Measurements from ENCODE around the gene PMS1.
"Not testable (repeated sequence)": the region's sequence is repeated elsewhere in the genome, so short reads cannot be mapped to it uniquely, and the experiment has no call there.

The PMS1 gene

GRCh38 chr2:189783927-189784867, at the start of gene PMS1, which contains the start of gene ORMDL1:
Gene PMS1 (plus strand): TSS chr2:189784450. CDS start chr2:189791810, 7,360 bp downstream.
Gene ORMDL1 (minus strand): TSS chr2:189784339. CDS start chr2:189782595, 1,744 bp downstream.
- DNase-seq (ENCODE audit: insufficient read length, low spot score), result peak; percentile 94
- peak; percentile 95 for FAIRE-seq

DNA sequence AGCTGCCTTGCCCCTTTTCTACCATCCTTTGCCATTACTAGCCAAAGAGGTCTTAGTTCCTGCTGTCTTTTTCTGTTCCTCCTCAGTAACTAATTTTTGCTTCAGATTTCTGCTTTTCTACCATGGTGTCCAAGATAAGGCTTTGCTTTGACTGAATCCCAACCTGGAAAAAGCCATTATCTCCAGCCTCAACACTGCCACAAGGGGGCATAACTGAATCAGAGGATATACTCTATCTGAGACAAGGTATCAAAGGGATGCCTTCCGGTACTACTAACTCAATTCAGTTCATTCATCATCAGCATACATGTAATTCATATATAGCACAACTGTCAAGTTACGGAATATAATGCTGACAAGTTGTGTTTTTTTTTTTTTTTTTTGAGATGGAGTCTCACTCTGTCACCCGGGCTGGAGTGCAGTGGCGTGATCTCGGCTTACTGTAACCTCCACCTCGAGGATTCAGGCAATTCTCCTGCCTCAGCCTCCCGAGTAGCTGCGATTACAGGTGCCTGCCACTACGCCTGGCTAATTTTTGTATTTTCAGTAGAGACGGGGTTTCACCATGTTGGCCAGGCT, 33.1 kb upstream of the PMS1 start:
- FAIRE-seq, result peak; percentile 79
- peak; percentile 59 for DNase-seq (ENCODE audit: insufficient read length, low spot score)

DNA sequence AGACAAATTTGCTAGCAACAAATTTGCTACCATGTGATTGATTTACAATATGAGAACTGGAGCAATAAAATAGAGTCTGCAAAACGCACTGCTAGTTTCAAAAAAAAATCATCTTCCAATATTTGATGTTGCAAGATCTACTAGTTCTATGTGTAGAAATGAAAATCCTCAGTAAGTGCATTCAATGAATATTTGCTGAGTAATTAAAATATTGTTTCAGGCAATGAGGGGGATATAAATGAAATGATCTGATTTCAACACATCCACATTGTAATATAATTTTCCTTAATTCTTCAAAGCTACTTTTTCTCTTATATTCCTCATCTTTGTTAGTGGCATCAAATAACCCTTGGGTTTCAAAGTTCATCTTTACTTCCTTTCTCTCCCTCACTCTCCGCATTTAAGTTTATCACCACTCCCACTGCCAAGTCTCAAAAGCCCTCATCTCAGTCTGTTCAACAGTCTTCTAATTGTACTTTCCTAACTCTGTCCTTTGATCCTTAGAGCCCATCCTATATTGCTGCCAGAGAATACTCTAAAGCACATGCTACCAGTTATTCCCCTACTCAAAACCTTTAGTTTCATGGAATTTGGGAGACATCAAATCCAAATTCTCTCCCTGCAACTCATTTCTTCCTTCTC, 27.8 kb upstream of the PMS1 start:
- no peak for DNase-seq (ENCODE audit: insufficient read length, low spot score)
- no peak for FAIRE-seq

DNA sequence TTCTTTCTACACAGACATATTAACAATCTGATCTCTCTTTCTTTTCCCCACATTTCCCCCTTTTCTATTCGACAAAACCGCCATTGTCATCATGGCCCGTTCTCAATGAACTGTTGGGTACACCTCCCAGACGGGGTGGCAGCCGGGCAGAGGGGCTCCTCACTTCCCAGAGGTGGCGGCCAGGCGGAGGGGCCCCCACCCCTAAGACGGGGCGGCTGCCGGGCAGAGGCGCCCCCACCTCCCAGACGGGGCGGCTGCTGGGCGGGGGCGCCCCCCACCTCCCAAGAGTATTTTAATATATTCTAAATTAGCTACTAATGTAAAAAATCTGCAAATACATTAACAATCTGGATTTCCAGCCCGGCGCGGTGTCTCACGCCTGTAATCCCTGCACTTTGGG, 24.1 kb upstream of the PMS1 start:
- not testable (repeated sequence) for DNase-seq (ENCODE audit: insufficient read length, low spot score)

DNA sequence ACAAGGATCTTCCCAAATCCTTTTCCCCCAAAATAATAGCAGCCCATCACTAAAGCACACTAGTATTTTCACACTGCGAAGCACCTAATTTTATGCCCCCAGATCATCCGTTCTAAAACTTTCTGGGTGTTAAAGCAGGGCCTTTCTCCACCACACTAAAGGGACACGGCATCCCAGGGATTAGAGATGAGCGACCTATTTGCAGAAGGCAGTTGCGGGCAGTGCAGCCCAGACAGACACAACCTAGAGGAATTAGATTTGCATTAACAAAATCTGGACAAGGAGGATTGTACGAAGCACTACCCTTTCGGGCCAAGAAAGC, 22.1 kb upstream of the PMS1 start:
- DNase-seq (ENCODE audit: insufficient read length, low spot score) (no peak), FAIRE-seq (no peak)

More for the DNA sequence above, 24.1 kb upstream of the PMS1 start:
- FAIRE-seq, result not testable (repeated sequence)

- peak; percentile 87 for DNase-seq (ENCODE audit: insufficient read length, low spot score)
- FAIRE-seq, result peak; percentile 94
Observed at GRCh38 chr2:189762551-189763298, 21.5 kb upstream of the PMS1 start, which contains the start of gene OSGEPL1. Gene OSGEPL1 (minus strand): TSS chr2:189762792. CDS start chr2:189761640, 1,152 bp downstream.

DNA sequence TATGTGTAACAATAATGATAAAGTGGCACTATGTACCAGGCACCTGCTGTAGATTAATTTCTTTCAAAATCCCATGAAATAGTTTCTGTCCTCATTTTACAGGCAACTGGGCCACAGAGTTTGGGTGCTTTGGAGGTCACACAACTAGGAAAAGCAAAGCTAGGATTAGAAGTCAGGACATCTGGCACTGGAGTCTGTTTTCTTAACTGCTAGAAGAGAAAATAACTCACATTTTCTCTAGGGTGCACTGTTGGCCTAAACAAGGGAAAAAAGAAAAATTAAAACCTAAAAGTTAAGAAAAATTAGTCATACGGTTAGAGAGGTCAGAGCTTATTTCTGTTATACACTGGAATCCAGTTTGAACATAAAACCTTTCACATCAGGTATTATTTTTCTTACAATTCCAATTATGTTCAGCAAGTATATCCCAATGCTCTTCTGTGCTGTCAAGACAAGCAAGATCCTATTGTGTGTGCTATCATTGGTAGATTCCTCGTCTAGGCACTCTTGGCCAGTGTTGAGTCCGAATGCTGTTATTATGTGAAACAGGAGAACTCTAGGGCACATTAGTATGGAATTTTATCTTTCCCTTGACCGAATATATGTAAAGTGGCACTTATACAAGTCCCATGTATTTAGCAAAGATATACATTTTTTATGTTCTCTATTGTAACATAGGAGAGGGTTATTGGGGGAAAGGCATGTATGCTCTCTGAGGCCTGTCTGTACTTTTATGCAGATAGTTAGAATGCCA, 20.2 kb upstream of the PMS1 start:
- DNase-seq (ENCODE audit: insufficient read length, low spot score) (no peak), FAIRE-seq (no peak)

- DNase-seq (ENCODE audit: insufficient read length, low spot score) (no peak), FAIRE-seq (no peak)
Observed at GRCh38 chr2:189770590-189771322, 13.5 kb upstream of the PMS1 start.

DNA sequence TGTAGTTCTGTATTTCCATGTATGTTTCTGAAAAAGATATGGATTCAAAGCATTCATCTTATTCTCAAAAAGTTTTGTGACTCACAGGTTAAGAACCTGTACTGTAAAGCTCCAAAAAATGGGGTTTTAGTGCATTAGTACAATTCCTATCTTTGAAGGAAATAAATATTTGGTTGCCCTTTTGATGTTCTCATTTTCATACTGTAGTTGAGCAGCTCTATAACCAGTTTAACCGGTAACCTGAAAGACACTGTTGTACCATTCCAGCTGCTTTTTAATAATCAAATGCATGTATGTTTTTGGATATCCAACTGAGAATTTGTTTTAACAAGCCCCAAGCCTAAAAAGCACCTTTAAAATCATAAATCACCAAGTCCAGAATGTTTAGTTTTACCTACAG, 12.0 kb upstream of the PMS1 start:
- FAIRE-seq, result no peak
- no peak for DNase-seq (ENCODE audit: insufficient read length, low spot score)

- FAIRE-seq, result no peak
- no peak for DNase-seq (ENCODE audit: insufficient read length, low spot score)
Observed at GRCh38 chr2:189782221-189782671, 2.0 kb upstream of the PMS1 start.

DNA sequence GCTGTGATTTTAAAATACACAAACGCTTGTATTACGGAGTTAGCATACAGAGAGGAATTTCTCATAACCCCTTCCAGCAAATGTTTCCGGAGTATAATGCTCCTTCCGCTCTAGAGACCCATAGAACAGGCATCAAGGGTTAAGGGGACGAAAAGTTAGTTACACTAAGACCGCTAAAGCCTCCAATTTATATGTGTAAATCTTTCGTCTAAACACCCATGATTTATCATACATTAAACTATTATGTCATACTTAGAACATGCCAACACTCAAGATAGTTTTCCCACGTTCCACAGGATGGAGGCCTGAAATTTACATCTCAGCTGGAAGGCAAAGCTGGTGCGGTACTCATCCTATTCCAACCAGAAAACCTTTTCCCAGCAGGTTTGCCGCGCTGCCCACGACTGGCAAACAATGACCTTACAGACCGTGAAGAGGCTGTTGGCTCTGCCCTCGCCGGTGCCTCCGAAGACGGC, 761 bp upstream of the PMS1 start:
- DNase-seq (ENCODE audit: insufficient read length, low spot score) (peak; percentile 34), FAIRE-seq (no peak)

DNA sequence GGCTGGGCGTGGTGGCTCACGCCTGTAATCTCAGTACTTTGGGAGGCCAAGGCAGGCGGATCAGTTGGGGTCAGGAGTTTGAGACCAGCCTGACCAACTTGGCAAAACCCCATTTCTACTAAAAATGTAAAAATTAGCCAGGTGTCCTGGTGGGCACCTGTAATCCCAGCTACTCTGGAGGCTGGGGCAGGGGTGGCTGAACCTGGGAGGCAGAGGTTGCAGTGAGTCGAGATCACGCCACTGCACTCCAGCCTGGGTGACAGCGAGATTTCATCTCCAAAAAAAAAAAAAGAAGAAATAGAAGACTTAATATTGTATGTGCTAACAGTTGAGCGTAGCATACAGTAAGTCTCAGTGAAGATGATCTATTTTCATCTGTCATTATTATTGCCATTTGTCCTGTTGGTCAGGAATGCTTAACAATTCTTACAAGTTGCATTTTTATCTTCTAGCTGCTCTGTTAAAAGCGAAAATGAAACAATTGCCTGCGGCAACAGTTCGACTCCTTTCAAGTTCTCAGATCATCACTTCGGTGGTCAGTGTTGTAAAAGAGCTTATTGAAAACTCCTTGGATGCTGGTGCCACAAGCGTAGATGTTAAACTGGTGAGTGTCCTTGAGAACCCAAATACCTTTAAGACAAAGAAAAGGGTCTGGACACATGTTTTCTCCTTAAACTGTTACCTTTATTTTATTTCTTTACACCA, 7.2 kb downstream of the PMS1 start:
- FAIRE-seq (no peak), DNase-seq (ENCODE audit: insufficient read length, low spot score) (no peak)

- FAIRE-seq, result no peak
- DNase-seq (ENCODE audit: insufficient read length, low spot score), result no peak
Observed at GRCh38 chr2:189794310-189794709, 10.1 kb downstream of the PMS1 start.

GRCh38 chr2:189797902-189798301, 13.7 kb downstream of the PMS1 start:
- peak; percentile 88 for FAIRE-seq
- no peak for DNase-seq (ENCODE audit: insufficient read length, low spot score)

GRCh38 chr2:189798312-189799029, 14.2 kb downstream of the PMS1 start:
- DNase-seq (ENCODE audit: insufficient read length, low spot score) (peak; percentile 40), FAIRE-seq (no peak)

DNA sequence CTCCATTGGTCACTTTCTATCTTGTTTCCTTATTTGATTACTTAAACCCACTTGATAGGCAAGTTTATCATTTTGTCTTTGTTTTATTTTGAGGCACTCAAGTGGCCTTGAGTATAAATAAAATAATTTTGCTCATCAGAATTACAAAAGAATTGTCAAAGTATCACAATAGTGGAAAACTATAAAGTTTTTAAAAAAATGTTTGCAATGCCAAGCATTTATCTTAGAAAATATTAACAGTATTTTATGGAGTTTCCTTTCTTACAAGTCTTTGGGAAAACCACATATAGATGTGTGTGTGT, 14.7 kb downstream of the PMS1 start:
- no peak for DNase-seq (ENCODE audit: insufficient read length, low spot score)
- FAIRE-seq, result no peak

- DNase-seq (ENCODE audit: insufficient read length, low spot score) (peak; percentile 44), FAIRE-seq (peak; percentile 89)
Observed at GRCh38 chr2:189799531-189799930, 15.3 kb downstream of the PMS1 start.

DNA sequence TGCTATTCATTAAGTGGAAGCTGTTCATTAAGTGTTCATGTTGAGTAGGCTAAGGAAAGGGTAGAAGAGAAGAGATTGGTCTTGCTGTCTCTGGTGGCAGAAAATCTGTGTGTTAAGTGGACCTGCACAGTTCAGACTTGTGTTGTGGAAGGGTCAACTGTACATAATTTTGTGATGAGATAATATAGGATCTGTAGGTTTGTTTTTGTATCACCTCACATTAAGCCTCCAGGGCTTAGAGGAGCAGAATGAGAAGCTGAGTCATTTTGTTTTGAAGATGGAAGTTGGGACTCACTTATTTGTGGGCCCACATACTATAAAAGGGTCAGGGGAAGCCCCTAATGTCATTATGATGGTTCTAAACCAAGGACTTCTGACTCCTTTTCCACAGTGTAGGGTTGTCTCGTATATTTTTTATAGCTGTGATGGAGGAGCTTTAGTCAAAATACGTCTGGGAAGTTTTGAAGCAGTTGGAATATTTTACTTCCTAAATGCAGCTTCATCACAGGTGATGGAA, 18.2 kb downstream of the PMS1 start:
- no peak for FAIRE-seq

More for the DNA sequence above, 18.2 kb downstream of the PMS1 start:
- no peak for DNase-seq (ENCODE audit: insufficient read length, low spot score)
